GM19455 (cell line): ENCODE data around the gene S1PR1.

Experiments used
- ATAC-seq: cut with Tn5 transposase; IDR thresholded peaks from one replicate; pipeline ENCODE4 v1.9.1; 2021; ENCODE audit not compliant: unreplicated experiment

The S1PR1 gene

GRCh38 chr1:101245246-101245927, 8.6 kb downstream of the S1PR1 start:
- ATAC-seq, result no peak

DNA sequence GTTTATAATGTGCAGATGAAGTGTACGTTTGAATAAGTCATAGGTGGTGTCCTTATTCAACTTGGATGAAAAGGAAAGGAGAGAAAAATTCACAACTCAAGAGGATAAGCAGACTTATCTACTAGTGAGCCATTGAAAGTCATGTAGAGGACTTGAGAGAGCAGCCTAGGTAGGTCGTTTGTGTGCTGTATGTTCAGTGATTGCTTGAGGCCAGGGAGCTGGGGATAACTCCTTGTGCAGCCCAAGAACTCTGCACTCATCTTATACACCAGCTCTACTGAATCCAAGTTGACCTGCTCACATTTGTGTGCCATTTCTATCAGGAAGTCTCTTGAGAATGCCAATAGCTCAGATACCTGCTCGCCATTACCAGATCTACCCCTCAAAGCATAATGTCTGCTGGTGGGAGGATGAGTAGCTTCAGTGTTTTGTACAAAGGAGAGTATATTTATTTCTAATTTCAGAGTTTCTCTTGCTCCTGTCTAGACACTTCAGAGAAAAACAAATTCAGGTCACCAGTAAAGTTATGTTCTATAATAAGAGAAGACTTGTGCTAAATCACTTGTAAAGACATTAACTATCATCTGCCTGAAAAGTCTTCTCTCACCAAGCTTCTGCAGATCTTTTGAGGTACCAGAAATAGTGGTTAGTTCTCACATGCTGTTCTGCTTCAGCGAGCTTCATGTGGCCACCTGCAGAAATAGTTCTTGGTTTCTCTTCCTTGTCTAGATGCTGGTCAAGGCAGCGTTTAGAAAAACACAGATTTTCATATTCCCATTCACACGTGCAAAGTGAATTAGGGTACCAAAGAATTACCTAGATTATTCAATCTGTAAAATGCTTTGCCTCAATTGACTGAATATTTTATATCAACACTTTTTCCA, 10.8 kb downstream of the S1PR1 start:
- peak; percentile 95 for ATAC-seq

DNA sequence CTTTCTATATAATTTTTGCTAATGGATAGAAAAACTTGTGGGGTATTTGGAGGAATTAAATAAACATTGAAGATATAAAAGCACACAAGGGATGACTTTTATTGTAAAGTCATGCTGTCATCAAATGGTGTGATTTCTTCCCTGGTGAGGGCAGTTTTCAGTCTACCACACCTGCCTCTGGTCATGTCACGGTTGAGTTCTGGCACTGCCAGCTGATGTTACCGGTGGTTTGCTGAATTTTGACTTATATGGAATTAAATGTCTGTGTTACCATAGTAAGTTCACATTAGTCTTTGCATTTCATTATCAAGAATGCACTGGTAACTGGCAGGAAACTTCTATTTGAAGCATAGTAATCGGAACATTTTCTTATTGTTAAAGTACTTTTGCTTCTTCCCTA, 13.4 kb downstream of the S1PR1 start:
- ATAC-seq, result no peak

- no peak for ATAC-seq
Measured at GRCh38 chr1:101250656-101251272, 13.9 kb downstream of the S1PR1 start.

DNA sequence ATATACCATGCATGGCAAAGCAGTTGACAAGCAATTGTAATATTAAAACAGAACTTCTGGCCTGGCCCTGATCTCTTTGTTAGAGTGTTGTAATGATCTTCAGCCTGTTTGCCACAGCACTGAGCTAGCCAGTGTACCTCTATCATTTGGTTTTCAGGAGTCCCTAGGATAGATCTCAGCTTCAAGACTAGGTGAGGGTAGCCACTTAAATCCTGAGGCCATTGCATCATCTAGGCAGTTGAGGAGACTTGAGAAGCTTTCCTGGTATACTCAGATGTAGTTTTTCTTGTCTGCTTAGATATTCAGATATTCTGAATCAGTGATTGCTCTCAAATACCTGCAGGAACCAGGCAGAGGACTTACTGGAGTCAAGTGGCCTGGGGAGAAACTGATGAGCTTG, 14.7 kb downstream of the S1PR1 start:
- ATAC-seq, result no peak

DNA sequence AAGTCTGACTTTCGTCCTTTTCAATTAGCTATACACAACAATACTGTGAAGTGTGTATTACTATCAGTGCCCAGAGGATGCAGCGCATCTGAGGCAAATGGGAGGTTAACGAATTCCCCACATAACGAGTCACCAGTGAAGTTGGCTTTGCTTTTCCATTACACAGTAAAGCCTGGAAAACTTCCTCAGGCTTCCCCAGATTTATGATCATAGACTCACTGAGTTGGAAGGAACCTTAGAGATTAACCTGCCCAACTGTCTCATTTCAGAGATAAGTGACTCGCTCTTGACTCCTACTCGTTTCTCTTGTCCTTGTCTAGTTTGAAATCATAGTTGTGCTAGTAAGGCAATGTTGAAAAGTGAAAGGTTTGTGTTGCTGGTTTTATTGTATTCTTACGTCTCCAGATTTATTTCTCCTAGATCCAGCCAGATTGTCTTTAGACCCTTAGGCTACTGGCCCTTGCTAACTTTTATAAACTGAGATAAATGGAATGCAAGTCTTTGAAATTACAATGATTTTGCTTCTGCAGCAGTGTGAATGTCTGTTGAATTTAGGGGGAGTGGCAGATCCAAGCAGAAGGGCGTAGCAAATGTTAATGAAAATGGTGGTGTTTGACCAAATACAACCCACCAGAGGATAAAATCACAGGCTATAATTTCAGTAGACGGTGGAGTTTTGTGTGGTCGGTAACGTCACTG, 17.3 kb downstream of the S1PR1 start:
- ATAC-seq, result no peak

DNA sequence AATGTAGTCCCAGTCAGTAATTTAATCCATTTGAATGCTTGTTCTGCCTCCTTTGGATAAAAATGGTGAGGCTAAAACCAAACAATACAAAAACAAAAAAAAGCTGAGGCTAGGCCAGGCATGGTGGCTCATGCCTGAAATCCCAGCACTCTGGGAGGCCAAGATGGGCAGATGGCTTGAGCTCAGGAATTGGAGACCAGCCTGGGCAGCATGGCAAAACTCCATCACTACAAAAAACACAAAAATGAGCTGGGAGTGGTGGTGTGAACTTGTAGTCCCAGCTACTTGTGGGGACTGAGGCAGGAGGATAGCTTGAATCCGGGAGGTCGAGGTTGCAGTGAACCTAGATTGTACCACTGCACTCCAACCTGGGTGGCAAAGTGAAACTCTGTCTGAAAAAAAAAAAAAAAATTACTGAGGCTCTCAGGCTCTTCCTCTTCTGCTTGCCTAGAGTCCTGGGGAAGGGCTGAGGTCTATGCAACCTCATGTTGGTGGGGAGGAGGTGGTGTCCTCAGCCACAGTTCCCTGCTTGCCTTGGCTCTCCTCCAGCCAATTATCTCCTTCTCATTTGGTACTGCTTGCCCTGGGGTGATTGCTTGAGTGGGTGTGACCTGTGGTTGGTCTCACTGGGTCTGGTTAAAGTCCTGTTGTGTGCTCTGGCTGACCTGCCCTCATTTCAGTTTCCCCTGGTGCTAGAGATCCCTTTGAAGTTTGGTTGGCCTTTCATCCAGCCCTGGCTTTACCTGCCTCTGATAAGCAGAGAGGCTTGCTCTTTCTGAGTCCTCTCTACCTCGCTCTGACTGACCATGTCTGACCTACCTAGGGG, 20.9 kb downstream of the S1PR1 start:
- ATAC-seq, result peak; percentile 53

- no peak for ATAC-seq
Measured at GRCh38 chr1:101259744-101260148, 22.9 kb downstream of the S1PR1 start.

DNA sequence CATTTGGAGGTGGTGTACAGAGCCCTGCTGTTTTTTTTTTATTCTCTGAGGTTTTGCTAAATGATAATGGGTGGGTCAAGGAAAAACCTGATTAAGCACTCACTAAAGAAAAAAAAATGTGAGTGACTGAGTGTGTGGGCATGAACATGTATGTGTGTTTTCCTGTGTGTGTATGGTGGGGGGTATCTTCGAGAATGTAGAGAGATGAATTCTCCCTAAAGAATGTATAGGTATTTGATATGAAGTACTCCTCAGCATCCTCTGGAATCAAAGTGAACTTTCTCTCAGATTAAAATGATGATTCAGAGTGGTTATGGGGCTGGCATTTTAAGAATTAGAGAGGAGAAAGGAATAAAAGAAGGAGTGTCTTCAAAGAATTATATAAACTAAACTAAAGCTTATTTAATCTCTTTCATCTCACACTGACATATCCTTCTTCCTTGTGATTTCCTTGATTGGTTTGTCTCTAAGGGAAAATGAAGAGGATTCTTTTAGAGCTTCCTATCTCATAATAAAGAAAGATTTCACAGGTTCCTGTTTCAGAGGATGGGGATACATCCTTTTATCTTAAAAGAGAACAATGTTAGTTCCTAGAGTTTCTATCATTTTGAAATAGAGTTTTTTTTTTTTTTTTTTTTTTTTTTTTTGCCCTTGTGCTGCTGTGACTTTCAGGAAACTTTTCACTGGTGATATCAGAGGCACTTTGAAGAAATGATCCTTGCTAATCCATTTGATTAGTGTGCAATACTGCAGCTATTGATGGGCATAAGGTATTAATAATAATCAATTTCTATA, 23.9 kb downstream of the S1PR1 start:
- ATAC-seq, result no peak

DNA sequence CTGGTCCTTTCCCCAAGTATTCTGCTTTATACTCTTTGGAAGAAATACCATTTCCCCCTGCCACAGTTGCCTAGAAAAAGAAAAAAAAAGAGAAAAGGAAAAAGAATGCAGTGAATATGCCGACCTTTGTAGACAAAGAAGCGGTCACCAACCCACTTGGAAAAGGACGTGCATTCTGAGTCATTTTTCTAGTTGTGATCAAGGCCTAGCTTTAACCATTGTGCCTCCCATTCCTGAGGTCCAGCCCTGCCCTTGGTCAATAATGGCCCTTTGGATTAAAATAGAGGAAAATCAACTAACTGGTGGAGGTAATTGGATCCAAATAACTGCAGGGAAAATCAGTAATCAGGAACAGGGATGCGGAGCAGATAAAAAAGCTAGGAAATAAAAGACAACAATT, 24.8 kb downstream of the S1PR1 start:
- ATAC-seq, result no peak

DNA sequence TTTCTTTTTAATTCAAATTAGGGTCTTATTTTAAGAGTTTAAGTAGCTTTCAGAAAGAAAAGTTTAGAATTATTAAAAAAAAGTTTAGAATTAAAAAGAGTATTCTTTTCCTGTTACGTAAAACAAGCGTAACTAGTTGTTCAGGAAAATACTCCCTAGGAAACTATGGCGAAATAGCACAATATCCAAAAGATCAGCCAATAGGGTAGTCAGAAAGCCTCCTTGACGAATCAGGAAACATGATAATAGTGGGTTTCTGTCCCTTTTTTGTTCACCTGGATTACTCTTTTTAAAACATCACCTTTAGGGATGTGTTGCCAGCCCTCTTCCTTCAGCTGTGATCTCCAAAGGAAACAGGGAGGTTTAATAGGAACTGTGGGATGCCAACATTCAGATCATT, 25.2 kb downstream of the S1PR1 start:
- no peak for ATAC-seq

DNA sequence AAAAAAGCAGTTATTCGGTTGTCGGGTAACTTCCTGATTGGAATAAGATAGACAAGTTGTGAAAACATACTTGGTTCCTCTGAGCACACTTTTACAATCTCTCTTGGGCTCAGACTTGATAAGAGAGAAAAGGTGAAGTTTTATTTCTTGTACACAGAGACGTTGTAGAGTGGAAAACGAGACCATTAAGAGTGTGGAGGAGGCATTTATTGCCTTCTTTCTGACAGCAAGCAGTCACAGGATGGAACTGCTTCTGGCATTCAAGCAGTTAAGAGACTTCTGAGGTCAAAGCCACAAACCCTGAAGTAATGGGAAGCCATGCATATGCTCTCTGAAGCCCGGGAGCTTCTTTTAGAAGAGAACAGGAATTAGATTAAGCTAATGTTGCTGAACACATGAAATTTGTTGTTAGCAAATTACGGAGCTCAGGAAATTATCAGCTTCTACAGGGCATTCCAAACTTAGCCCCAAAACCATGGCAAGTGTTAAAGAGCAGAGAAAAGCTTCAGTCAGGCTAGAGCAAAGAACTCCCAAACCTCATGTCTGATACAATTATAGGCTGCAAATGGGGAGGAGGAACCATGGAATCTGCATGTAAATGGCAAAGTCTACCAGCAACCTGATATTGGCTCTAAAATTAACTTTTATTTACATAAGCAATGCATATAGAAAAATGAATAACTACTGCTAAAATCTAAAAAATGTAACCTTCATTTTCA, 26.0 kb downstream of the S1PR1 start:
- ATAC-seq, result no peak

GRCh38 chr1:101264697-101265096, 27.9 kb downstream of the S1PR1 start:
- ATAC-seq, result no peak

- no peak for ATAC-seq
Measured at GRCh38 chr1:101265684-101266083, 28.9 kb downstream of the S1PR1 start.

GRCh38 chr1:101267082-101267481, 30.3 kb downstream of the S1PR1 start:
- ATAC-seq, result no peak

GRCh38 chr1:101268893-101269292, 32.1 kb downstream of the S1PR1 start:
- no peak for ATAC-seq

GRCh38 chr1:101275672-101276071, 38.9 kb downstream of the S1PR1 start:
- ATAC-seq, result no peak

GRCh38 chr1:101276818-101277217, 40.0 kb downstream of the S1PR1 start:
- ATAC-seq, result no peak

- ATAC-seq, result no peak
Measured at GRCh38 chr1:101278238-101278637, 41.4 kb downstream of the S1PR1 start.
